ENCODE results near the gene DOK5.

- TF ChIP-seq CTCF (IDR thresholded peaks at IDR 0.05; ENCODE audit: borderline replicate concordance, extremely low read depth, low read length, poor library complexity, severe bottlenecking) (no peak), EZH2 (IDR thresholded peaks at IDR 0.05; ENCODE audit: borderline replicate concordance, low read depth, low read length, severe bottlenecking) (no peak)
Observed at GRCh38 chr20:54433636-54434035, 41.8 kb upstream of the DOK5 start.
